Osteocyte (in vitro differentiated cells): ENCODE results near the gene UGT1A6. TPM values are rescaled to one million over a fixed set of nuclear protein-coding genes. Genes with fewer than 3 reads are reported as not detected.
"Not testable (repeated sequence)": the region's sequence is repeated elsewhere in the genome, so short reads cannot be mapped to it uniquely, and the experiment has no call there.

Experiments used
- DNase-seq: peaks from one replicate; pipeline ENCODE4 v3.0.0; 2021; ENCODE audit warnings: mixed read lengths; ENCODE audit not compliant: unreplicated experiment; ENCODE audit errors: extremely low spot score
- H3K27ac Mint-ChIP-seq: one replicate; pipeline ENCODE4 v1.8.0; 2021; ENCODE audit warnings: mild to moderate bottlenecking, mixed read lengths; ENCODE audit not compliant: unreplicated experiment
- H3K27me3 Mint-ChIP-seq: one replicate; pipeline ENCODE4 v1.8.0; 2021; ENCODE audit warnings: mixed read lengths; ENCODE audit not compliant: unreplicated experiment
- H3K36me3 Mint-ChIP-seq: one replicate; pipeline ENCODE4 v1.8.0; 2021; ENCODE audit warnings: mixed read lengths; ENCODE audit not compliant: unreplicated experiment
- H3K4me1 Mint-ChIP-seq: one replicate; pipeline ENCODE4 v1.8.0; 2021; ENCODE audit warnings: mixed read lengths; ENCODE audit not compliant: unreplicated experiment
- H3K4me3 Mint-ChIP-seq: one replicate; pipeline ENCODE4 v1.8.0; 2021; ENCODE audit warnings: mild to moderate bottlenecking, moderate library complexity, mixed read lengths; ENCODE audit not compliant: unreplicated experiment
- H3K9me3 Mint-ChIP-seq: one replicate; pipeline ENCODE4 v1.8.0; 2021; ENCODE audit warnings: mixed read lengths; ENCODE audit not compliant: unreplicated experiment
- CTCF ChIP-seq: fragments of 200-600 bp; sonication (generic); IDR thresholded peaks from 2 replicates; pipeline ENCODE4 v1.5.0; 2021; ENCODE audit warnings: antibody characterized with exemption, mild to moderate bottlenecking, moderate library complexity
- total RNA-seq: library from RNA; stranded (reverse); gene quantifications from 2 replicates; pipeline ENCODE4 v1.2.1, GENCODE V29; 2021

Gene UGT1A6
- total RNA-seq, 1 donor from 2014 or later = not detected

GRCh38 chr2:233714121-233714520, 21.4 kb downstream of the UGT1A6 start:
- H3K4me3 Mint-ChIP-seq = no peak overlapping the region
- no peaks in the 10 kb centered on the region for H3K9me3 Mint-ChIP-seq
- H3K27ac Mint-ChIP-seq = no peak overlapping the region
- H3K36me3 Mint-ChIP-seq = no peaks in the 10 kb centered on the region
- no peak for DNase-seq
- TF ChIP-seq CTCF = no peak
- peaks cover 7% of the 10 kb centered on the region for H3K4me1 Mint-ChIP-seq
- H3K27me3 Mint-ChIP-seq = peaks cover 7% of the 10 kb centered on the region

- Mint-ChIP-seq H3K27ac (no peak within 1 kb of the TSS), H3K4me1 (no peaks in the 10 kb centered on the region), H3K4me3 (no peak within 1 kb of the TSS), H3K27me3 (peaks cover 33% of the 10 kb centered on the region), H3K9me3 (peaks cover 5% of the 10 kb centered on the region), H3K36me3 (no peaks in the 10 kb centered on the region)
- no peak for TF ChIP-seq CTCF
- no peak for DNase-seq
Measured at GRCh38 chr2:233718552-233718951, 25.9 kb downstream of the UGT1A6 start, which contains the start of gene UGT1A4. UGT1A4 (plus strand) TSS chr2:233718736; CDS start chr2:233718821, 85 bp downstream.

- Mint-ChIP-seq H3K4me3 (no peak within 1 kb of the TSS), H3K36me3 (no peaks in the 10 kb centered on the region), H3K9me3 (peaks cover 5% of the 10 kb centered on the region), H3K27ac (no peak within 1 kb of the TSS), H3K27me3 (peaks cover 43% of the 10 kb centered on the region), H3K4me1 (no peaks in the 10 kb centered on the region)
- no peak for DNase-seq
- no peak for TF ChIP-seq CTCF
Measured at GRCh38 chr2:233728723-233729301, 36.1 kb downstream of the UGT1A6 start, which contains the start of gene UGT1A3. UGT1A3 (plus strand) TSS chr2:233729042; CDS start chr2:233729127, 85 bp downstream.

- not testable (repeated sequence) for H3K4me3 Mint-ChIP-seq, DNase-seq, H3K4me1 Mint-ChIP-seq, H3K36me3 Mint-ChIP-seq, H3K9me3 Mint-ChIP-seq, H3K27ac Mint-ChIP-seq
- peaks cover 73% of the 10 kb centered on the region for H3K27me3 Mint-ChIP-seq
Measured at GRCh38 chr2:233736868-233737653, 44.4 kb downstream of the UGT1A6 start.

- no peak overlapping the region for H3K4me3 Mint-ChIP-seq
Measured at GRCh38 chr2:233740870-233741269, 48.2 kb downstream of the UGT1A6 start.

More at GRCh38 chr2:233740870-233741269, 48.2 kb downstream of the UGT1A6 start:
- Mint-ChIP-seq H3K36me3 (no peaks in the 10 kb centered on the region), H3K9me3 (no peaks in the 10 kb centered on the region), H3K27ac (no peak overlapping the region), H3K27me3 (peaks cover 58% of the 10 kb centered on the region), H3K4me1 (no peaks in the 10 kb centered on the region)
- no peak for DNase-seq
- TF ChIP-seq CTCF = no peak
